Nephron progenitor cell (in vitro differentiated cells): ENCODE data around the gene BICD1.

ENCODE experiments used
- DNase-seq: peaks from one replicate; pipeline ENCODE4 v3.0.0; 2021
- H3K27ac Mint-ChIP-seq: 2 replicates; pipeline ENCODE4 v1.8.0; 2021; ENCODE audit warnings: mild to moderate bottlenecking, moderate library complexity, mixed read lengths
- H3K27me3 Mint-ChIP-seq: 2 replicates; pipeline ENCODE4 v1.8.0; 2021; ENCODE audit warnings: mild to moderate bottlenecking, low read depth, mixed read lengths; ENCODE audit not compliant: poor library complexity
- H3K36me3 Mint-ChIP-seq: 2 replicates; pipeline ENCODE4 v1.8.0; 2021; ENCODE audit warnings: low read depth, mixed read lengths
- H3K4me1 Mint-ChIP-seq: 2 replicates; pipeline ENCODE4 v1.8.0; 2021; ENCODE audit warnings: mixed read lengths
- H3K4me3 Mint-ChIP-seq: 2 replicates; pipeline ENCODE4 v1.8.0; 2021; ENCODE audit warnings: mild to moderate bottlenecking, moderate library complexity, mixed read lengths
- H3K9me3 Mint-ChIP-seq: 2 replicates; pipeline ENCODE4 v1.8.0; 2021; ENCODE audit warnings: mild to moderate bottlenecking, moderate library complexity, mixed read lengths
- CTCF ChIP-seq: fragments of 200-600 bp; sonication (generic); IDR thresholded peaks from 2 replicates; pipeline ENCODE4 v1.5.0; 2021; ENCODE audit warnings: antibody characterized with exemption

BICD1 gene

GRCh38 chr12:32334371-32334777 lies 227.7 kb downstream of the BICD1 start:
- peaks cover 48% of the 10 kb centered on the region for H3K36me3 Mint-ChIP-seq
- no peak for DNase-seq
- no peaks in the 10 kb centered on the region for H3K9me3 Mint-ChIP-seq
- H3K27ac Mint-ChIP-seq = no peak overlapping the region
- H3K4me1 Mint-ChIP-seq = no peaks in the 10 kb centered on the region
- H3K27me3 Mint-ChIP-seq = no peaks in the 10 kb centered on the region
- no peak for TF ChIP-seq CTCF
- no peak overlapping the region for H3K4me3 Mint-ChIP-seq

GRCh38 chr12:32336261-32336660 lies 229.6 kb downstream of the BICD1 start:
- Mint-ChIP-seq H3K36me3 (peaks cover 51% of the 10 kb centered on the region), H3K27me3 (no peaks in the 10 kb centered on the region), H3K4me1 (no peaks in the 10 kb centered on the region), H3K9me3 (no peaks in the 10 kb centered on the region), H3K27ac (no peak overlapping the region), H3K4me3 (no peak overlapping the region)
- TF ChIP-seq CTCF = no peak
- DNase-seq = no peak

GRCh38 chr12:32343496-32343895 lies 236.8 kb downstream of the BICD1 start:
- H3K4me1 Mint-ChIP-seq = peaks cover 8% of the 10 kb centered on the region

GRCh38 chr12:32344047-32344446 lies 237.4 kb downstream of the BICD1 start:
- Mint-ChIP-seq H3K4me1 (peaks cover 8% of the 10 kb centered on the region), H3K27ac (no peak overlapping the region), H3K36me3 (peaks cover 31% of the 10 kb centered on the region), H3K27me3 (no peaks in the 10 kb centered on the region), H3K4me3 (no peak overlapping the region), H3K9me3 (no peaks in the 10 kb centered on the region)
- no peak for DNase-seq
- TF ChIP-seq CTCF = no peak

More at GRCh38 chr12:32343496-32343895, 236.8 kb downstream of the BICD1 start:
- Mint-ChIP-seq H3K9me3 (no peaks in the 10 kb centered on the region), H3K27me3 (no peaks in the 10 kb centered on the region), H3K27ac (no peak overlapping the region), H3K4me3 (no peak overlapping the region), H3K36me3 (peaks cover 36% of the 10 kb centered on the region)
- no peak for TF ChIP-seq CTCF
- DNase-seq = no peak

- Mint-ChIP-seq H3K27ac (no peak overlapping the region), H3K4me1 (no peaks in the 10 kb centered on the region), H3K4me3 (no peak overlapping the region), H3K36me3 (peaks cover 22% of the 10 kb centered on the region), H3K27me3 (no peaks in the 10 kb centered on the region), H3K9me3 (no peaks in the 10 kb centered on the region)
- DNase-seq = no peak
- no peak for TF ChIP-seq CTCF
Observed at GRCh38 chr12:32353540-32353939, 246.9 kb downstream of the BICD1 start.

GRCh38 chr12:32357601-32358249 lies 251.1 kb downstream of the BICD1 start:
- DNase-seq = no peak

More at GRCh38 chr12:32357601-32358249, 251.1 kb downstream of the BICD1 start:
- H3K27ac Mint-ChIP-seq = no peak overlapping the region
- peaks cover 4% of the 10 kb centered on the region for H3K27me3 Mint-ChIP-seq
- no peak for TF ChIP-seq CTCF
- H3K9me3 Mint-ChIP-seq = no peaks in the 10 kb centered on the region
- H3K4me3 Mint-ChIP-seq = no peak overlapping the region
- peaks cover 32% of the 10 kb centered on the region for H3K36me3 Mint-ChIP-seq
- peaks cover 12% of the 10 kb centered on the region for H3K4me1 Mint-ChIP-seq
